OCI-LY1 (cell line): ENCODE results near the gene RSBN1L.

Experiments
- H2AFZ ChIP-seq: fragments of 200-600 bp; sonication (generic), shearing (Covaris generic); 2 replicates; pipeline ENCODE4 v1.6.0; 2014; ENCODE audit warnings: antibody characterized with exemption, mild to moderate bottlenecking, low read length
- H3F3A ChIP-seq: fragments of 200-600 bp; sonication (generic), shearing (Covaris generic); 2 replicates; pipeline ENCODE4 v1.6.0; 2014; ENCODE audit warnings: mild to moderate bottlenecking, antibody characterized with exemption, low read length, moderate library complexity; ENCODE audit not compliant: insufficient read depth
- H3K27ac ChIP-seq: fragments of 200-600 bp; sonication (generic); 2 replicates; pipeline ENCODE4 v1.5.1; 2014; ENCODE audit warnings: low read length, mixed run types, mild to moderate bottlenecking, low read depth; ENCODE audit not compliant: poor library complexity, severe bottlenecking
- H3K27me3 ChIP-seq: fragments of 200-600 bp; sonication (generic); 2 replicates; pipeline ENCODE4 v1.6.0; 2014; ENCODE audit warnings: antibody characterized with exemption, mild to moderate bottlenecking, low read length, moderate library complexity; ENCODE audit not compliant: insufficient read depth
- H3K36me3 ChIP-seq: fragments of 200-600 bp; sonication (generic); 2 replicates; pipeline ENCODE4 v1.6.1; 2014; ENCODE audit warnings: mild to moderate bottlenecking, antibody characterized with exemption, low read length, moderate library complexity, mixed read lengths; ENCODE audit not compliant: insufficient read depth
- H3K4me1 ChIP-seq: fragments of 200-600 bp; sonication (generic); 2 replicates; pipeline ENCODE4 v1.5.1; 2014; ENCODE audit warnings: mild to moderate bottlenecking, low read length, moderate library complexity; ENCODE audit not compliant: insufficient read depth, severe bottlenecking
- H3K4me2 ChIP-seq: fragments of 200-600 bp; sonication (generic), shearing (Covaris generic); 2 replicates; pipeline ENCODE4 v1.6.1; 2014; ENCODE audit warnings: low read length
- H3K4me3 ChIP-seq: fragments of 200-600 bp; sonication (generic); 2 replicates; pipeline ENCODE4 v1.5.1; 2014; ENCODE audit warnings: low read length, low read depth, mild to moderate bottlenecking, mixed read lengths; ENCODE audit not compliant: poor library complexity, severe bottlenecking
- H3K79me2 ChIP-seq: fragments of 200-600 bp; shearing (Covaris generic); 2 replicates; pipeline ENCODE4 v1.6.1; 2016; ENCODE audit warnings: mixed run types, low read length, mixed read lengths; ENCODE audit not compliant: insufficient read depth
- H3K9ac ChIP-seq: fragments of 200-600 bp; sonication (generic), shearing (Covaris generic); 2 replicates; pipeline ENCODE4 v1.6.1; 2014; ENCODE audit warnings: mild to moderate bottlenecking, low read length, mixed read lengths
- H3K9me2 ChIP-seq: fragments of 200-600 bp; sonication (generic), shearing (Covaris generic); 2 replicates; pipeline ENCODE4 v1.6.1; 2014; ENCODE audit warnings: low read depth, mild to moderate bottlenecking, low read length, mixed read lengths
- H3K9me3 ChIP-seq: fragments of 200-600 bp; shearing (Covaris generic); 2 replicates; pipeline ENCODE4 v1.6.1; 2014; ENCODE audit warnings: low read length, mixed read lengths
- H4K20me1 ChIP-seq: fragments of 200-600 bp; sonication (generic), shearing (Covaris generic); 2 replicates; pipeline ENCODE4 v1.6.0; 2016; ENCODE audit warnings: mild to moderate bottlenecking, low read length; ENCODE audit not compliant: insufficient read depth
- EZH2 ChIP-seq: fragments of 200-600 bp; sonication (generic), shearing (Covaris generic); IDR thresholded peaks from 2 replicates; pipeline ENCODE4 v1.8.0; 2017; ENCODE audit warnings: borderline replicate concordance, mixed run types, mild to moderate bottlenecking, antibody characterized with exemption, low read length, moderate library complexity, mixed read lengths
- TF ChIP-seq, protein P1 (sequence below): fragments of 200-600 bp; sonication (generic), shearing (Covaris generic); IDR thresholded peaks from 2 replicates; pipeline ENCODE4 v1.5.1; 2017; ENCODE audit warnings: mild to moderate bottlenecking, antibody characterized with exemption, low read length, moderate library complexity, mixed read lengths

Gene RSBN1L

DNA sequence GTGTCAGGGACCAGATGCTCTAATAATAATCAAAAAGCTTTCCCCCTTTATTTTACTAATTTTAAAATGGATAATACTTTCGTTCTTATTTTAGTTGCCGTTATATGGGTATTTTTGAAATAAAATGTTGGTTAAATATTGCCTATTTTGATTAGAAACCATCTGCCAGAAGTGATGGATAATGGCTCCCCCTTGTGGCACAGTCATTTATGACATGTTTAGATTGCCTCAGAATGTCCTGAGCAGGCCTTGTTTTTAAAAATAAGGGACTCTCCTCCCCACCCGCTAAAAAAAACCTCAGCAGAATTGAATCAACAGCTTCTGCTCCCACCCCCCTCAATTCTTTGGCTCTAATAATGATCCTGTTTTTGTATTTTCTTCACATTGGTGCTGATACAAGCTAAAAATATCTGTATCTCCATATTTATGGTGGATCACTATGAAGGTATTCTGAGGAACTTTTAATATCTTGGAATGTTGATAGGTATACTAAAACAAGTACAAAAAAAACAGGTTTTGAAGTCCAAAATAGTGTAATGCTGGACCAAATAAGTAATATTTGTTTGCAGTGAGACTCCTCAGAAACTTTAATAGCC lies 63.1 kb downstream of the RSBN1L start:
- Histone ChIP-seq H2AFZ (no peak overlapping the region), H3K4me1 (peaks cover 45% of the 10 kb centered on the region), H3K79me2 (peaks cover 72% of the 10 kb centered on the region), H3K27me3 (no peaks in the 10 kb centered on the region), H3K4me3 (no peak overlapping the region), H3K9ac (peak overlapping the region; percentile 7; the same call in 1 of the 2 replicates), H3K4me2 (peak overlapping the region; percentile 38; the same call in 1 of the 2 replicates), H3K9me2 (no peaks in the 10 kb centered on the region), H3K27ac (peak overlapping the region; percentile 61), H4K20me1 (no peaks in the 10 kb centered on the region), H3K9me3 (no peaks in the 10 kb centered on the region), H3F3A (peaks cover 9% of the 10 kb centered on the region; the same call in 1 of the 2 replicates), H3K36me3 (peaks cover 9% of the 10 kb centered on the region; the same call in 1 of the 2 replicates)
- TF ChIP-seq EZH2 = no peak
- TF ChIP-seq, protein P1, sequence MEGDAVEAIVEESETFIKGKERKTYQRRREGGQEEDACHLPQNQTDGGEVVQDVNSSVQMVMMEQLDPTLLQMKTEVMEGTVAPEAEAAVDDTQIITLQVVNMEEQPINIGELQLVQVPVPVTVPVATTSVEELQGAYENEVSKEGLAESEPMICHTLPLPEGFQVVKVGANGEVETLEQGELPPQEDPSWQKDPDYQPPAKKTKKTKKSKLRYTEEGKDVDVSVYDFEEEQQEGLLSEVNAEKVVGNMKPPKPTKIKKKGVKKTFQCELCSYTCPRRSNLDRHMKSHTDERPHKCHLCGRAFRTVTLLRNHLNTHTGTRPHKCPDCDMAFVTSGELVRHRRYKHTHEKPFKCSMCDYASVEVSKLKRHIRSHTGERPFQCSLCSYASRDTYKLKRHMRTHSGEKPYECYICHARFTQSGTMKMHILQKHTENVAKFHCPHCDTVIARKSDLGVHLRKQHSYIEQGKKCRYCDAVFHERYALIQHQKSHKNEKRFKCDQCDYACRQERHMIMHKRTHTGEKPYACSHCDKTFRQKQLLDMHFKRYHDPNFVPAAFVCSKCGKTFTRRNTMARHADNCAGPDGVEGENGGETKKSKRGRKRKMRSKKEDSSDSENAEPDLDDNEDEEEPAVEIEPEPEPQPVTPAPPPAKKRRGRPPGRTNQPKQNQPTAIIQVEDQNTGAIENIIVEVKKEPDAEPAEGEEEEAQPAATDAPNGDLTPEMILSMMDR = peak; percentile 95

DNA sequence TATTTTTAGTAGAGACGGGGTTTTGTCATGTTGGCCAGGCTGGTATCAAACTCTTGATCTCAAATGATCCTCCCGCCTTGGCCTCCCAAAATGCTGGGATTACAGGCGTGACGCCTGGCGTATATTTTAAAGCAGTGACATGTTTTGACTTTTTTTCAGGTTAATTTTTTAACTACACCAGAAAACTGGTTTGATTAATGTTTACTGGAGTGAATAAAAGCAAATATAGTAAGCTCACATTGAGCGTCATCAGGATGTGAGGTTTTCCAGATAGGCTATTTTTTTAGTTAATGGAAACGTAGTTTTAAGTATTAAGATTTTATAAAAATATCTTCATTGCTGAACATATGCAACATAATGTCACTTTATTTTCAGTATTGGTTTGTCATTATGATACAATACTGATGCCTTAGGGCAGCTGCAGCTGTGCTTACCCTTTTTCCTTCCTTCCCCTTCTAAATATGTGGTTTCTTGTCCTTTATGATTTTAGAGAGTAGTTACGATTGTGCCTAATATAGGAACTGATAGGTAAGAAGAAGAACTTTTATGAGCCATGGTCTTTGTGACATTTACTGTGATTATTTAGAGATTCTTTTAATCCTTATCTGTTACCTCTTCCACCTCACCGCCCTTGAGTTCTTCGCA lies 64.7 kb downstream of the RSBN1L start:
- H3F3A ChIP-seq = peaks cover 9% of the 10 kb centered on the region; the same call in 1 of the 2 replicates

DNA sequence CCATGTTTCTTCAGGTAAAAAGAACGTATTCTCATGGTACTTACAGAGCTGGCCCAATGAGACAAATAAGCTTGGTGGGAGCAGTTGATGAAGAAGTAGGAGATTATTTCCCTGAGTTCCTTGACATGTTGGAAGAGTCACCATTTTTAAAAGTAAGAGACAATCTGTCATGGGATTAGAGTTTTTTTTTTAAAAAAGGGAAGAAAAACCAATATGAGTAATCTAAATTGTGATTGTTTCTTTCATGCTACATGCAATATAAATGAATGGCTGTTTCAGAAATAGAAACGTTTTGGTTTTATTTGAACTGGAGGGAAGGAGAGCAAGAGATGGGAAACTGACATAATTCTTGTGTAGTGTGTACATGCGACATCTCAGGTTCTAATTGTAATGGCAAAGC lies 69.2 kb downstream of the RSBN1L start:
- H3K27ac ChIP-seq = no peak overlapping the region
- no peak overlapping the region for H3K9ac ChIP-seq
- no peak overlapping the region for H3K4me2 ChIP-seq
- H3K4me1 ChIP-seq = peaks cover 11% of the 10 kb centered on the region
- no peak for TF ChIP-seq EZH2
- TF ChIP-seq, protein P1 = no peak
- H3K4me3 ChIP-seq = no peak overlapping the region
- no peaks in the 10 kb centered on the region for H4K20me1 ChIP-seq
- no peaks in the 10 kb centered on the region for H3K9me2 ChIP-seq
- peaks cover 49% of the 10 kb centered on the region for H3K79me2 ChIP-seq
- H3K27me3 ChIP-seq = no peaks in the 10 kb centered on the region
- no peaks in the 10 kb centered on the region for H3K9me3 ChIP-seq
- no peaks in the 10 kb centered on the region for H3F3A ChIP-seq
- H2AFZ ChIP-seq = no peak overlapping the region
- peaks cover 49% of the 10 kb centered on the region for H3K36me3 ChIP-seq

More for the DNA sequence above, 64.7 kb downstream of the RSBN1L start:
- TF ChIP-seq, protein P1 = no peak
- no peak for TF ChIP-seq EZH2
- H2AFZ ChIP-seq = no peak overlapping the region
- peaks cover 69% of the 10 kb centered on the region for H3K79me2 ChIP-seq
- H3K9me3 ChIP-seq = no peaks in the 10 kb centered on the region
- H3K9ac ChIP-seq = peak overlapping the region; percentile 1; the same call in 1 of the 2 replicates
- peak overlapping the region; percentile 61 for H3K27ac ChIP-seq
- H3K4me2 ChIP-seq = peak overlapping the region; percentile 29; the same call in 1 of the 2 replicates
- peaks cover 45% of the 10 kb centered on the region for H3K4me1 ChIP-seq
- no peaks in the 10 kb centered on the region for H3K27me3 ChIP-seq
- H3K36me3 ChIP-seq = peaks cover 15% of the 10 kb centered on the region
- H3K4me3 ChIP-seq = peak overlapping the region; percentile 10
- H3K9me2 ChIP-seq = no peaks in the 10 kb centered on the region
- H4K20me1 ChIP-seq = no peaks in the 10 kb centered on the region
